HepG2 (cell line): Measurements from ENCODE around the gene SLC13A3. TPM values are rescaled to one million over a fixed set of nuclear protein-coding genes. Genes with fewer than 3 reads are reported as not detected.

Experiments
- ARID5B ChIP-seq: IDR thresholded peaks from 2 replicates; pipeline ENCODE4 v1.4.0; 2020; ENCODE audit warnings: mild to moderate bottlenecking, missing genetic modification reagents
- BORCS8-MEF2B ChIP-seq: sonication (generic); formaldehyde crosslinking; IDR thresholded peaks from 2 replicates; pipeline ENCODE4 v1.8.0; 2022; ENCODE audit warnings: mild to moderate bottlenecking, missing genetic modification reagents
- CCAR2 ChIP-seq: fragments of 200-400 bp; formaldehyde crosslinking; optimal IDR thresholded peaks from 2 replicates; pipeline ENCODE3; 2018; ENCODE audit warnings: low read depth, mild to moderate bottlenecking, low read length, moderate library complexity
- CENPBD1 ChIP-seq: sonication (generic); formaldehyde crosslinking; IDR thresholded peaks from 2 replicates; pipeline ENCODE4 v1.8.0; 2022; ENCODE audit warnings: missing genetic modification reagents, low read depth, mild to moderate bottlenecking, borderline replicate concordance
- CENPT ChIP-seq: sonication (generic); formaldehyde crosslinking; IDR thresholded peaks from 2 replicates; pipeline ENCODE4 v1.8.0; 2022; ENCODE audit warnings: low read depth, mild to moderate bottlenecking, moderate library complexity, missing genetic modification reagents
- ETV6 ChIP-seq: sonication (generic); formaldehyde crosslinking; conservative IDR thresholded peaks from 2 replicates; pipeline ENCODE4 v1.4.0; 2020; ENCODE audit warnings: missing genetic modification reagents
- FOXP1 ChIP-seq, 2 experiments: fragments of 450-650 bp in 1 of 2; IDR thresholded peaks; 2 replicates each; pipeline ENCODE4 v1.6.1; 2017 to 2018; ENCODE audit warnings: antibody characterized with exemption in 1 of 2
- GPN1 ChIP-seq: sonication (generic); formaldehyde crosslinking; IDR thresholded peaks from 2 replicates; pipeline ENCODE4 v1.5.1; 2020; ENCODE audit warnings: missing genetic modification reagents, borderline replicate concordance
- HNF4A ChIP-seq: sonication (generic); formaldehyde crosslinking; IDR thresholded peaks from 2 replicates; pipeline ENCODE4 v1.4.0; 2020; ENCODE audit warnings: missing genetic modification reagents
- HNRNPUL1 ChIP-seq: fragments of 200-400 bp; formaldehyde crosslinking; IDR thresholded peaks from 2 replicates; pipeline ENCODE4 v1.6.1; 2017; ENCODE audit warnings: low read depth, mild to moderate bottlenecking, low read length, moderate library complexity
- IKZF1 ChIP-seq: fragments of 450-650 bp; IDR thresholded peaks from 2 replicates; pipeline ENCODE4 v1.7.1; 2016
- JUND ChIP-seq: sonication (generic); formaldehyde crosslinking; IDR thresholded peaks from 2 replicates; pipeline ENCODE4 v1.8.0; 2022; ENCODE audit warnings: mild to moderate bottlenecking, missing genetic modification reagents
- NAIF1 ChIP-seq: sonication (generic); formaldehyde crosslinking; IDR thresholded peaks from 2 replicates; pipeline ENCODE4 v1.5.0; 2020; ENCODE audit warnings: mild to moderate bottlenecking, missing genetic modification reagents, borderline replicate concordance
- PHF20 ChIP-seq: sonication (generic); formaldehyde crosslinking; IDR thresholded peaks from 2 replicates; pipeline ENCODE4 v1.5.0; 2020; ENCODE audit warnings: mild to moderate bottlenecking, missing genetic modification reagents
- SATB2 ChIP-seq: sonication (generic); formaldehyde crosslinking; IDR thresholded peaks from 2 replicates; pipeline ENCODE4 v1.5.0; 2020; ENCODE audit warnings: missing genetic modification reagents
- SMC3 ChIP-seq: IDR thresholded peaks from 2 replicates; pipeline ENCODE4 v1.6.1; 2011; ENCODE audit warnings: low read length, improper control_type of control experiment
- SP140L ChIP-seq: sonication (generic); formaldehyde crosslinking; IDR thresholded peaks from 2 replicates; pipeline ENCODE4 v1.4.0; 2020; ENCODE audit warnings: missing genetic modification reagents, borderline replicate concordance
- TCF7 ChIP-seq: sonication (generic); IDR thresholded peaks from 2 replicates; pipeline ENCODE4 v1.6.1; 2016; ENCODE audit warnings: antibody characterized with exemption, low read depth
- ZC3H13 ChIP-seq: sonication (generic); formaldehyde crosslinking; IDR thresholded peaks from 2 replicates; pipeline ENCODE4 v1.8.1; 2023; ENCODE audit warnings: mild to moderate bottlenecking, missing genetic modification reagents, moderate library complexity
- ZNF12 ChIP-seq: sonication (generic); formaldehyde crosslinking; IDR thresholded peaks from 2 replicates; pipeline ENCODE4 v1.5.0; 2020; ENCODE audit warnings: missing genetic modification reagents
- ZNF234 ChIP-seq: sonication (generic); formaldehyde crosslinking; conservative IDR thresholded peaks from 2 replicates; pipeline ENCODE4 v1.5.1; 2020; ENCODE audit warnings: mild to moderate bottlenecking, missing genetic modification reagents
- ZNF292 ChIP-seq: sonication (generic); formaldehyde crosslinking; IDR thresholded peaks from 2 replicates; pipeline ENCODE4 v1.8.1; 2022; ENCODE audit warnings: mild to moderate bottlenecking, low read depth, missing genetic modification reagents, borderline replicate concordance
- ZNF546 ChIP-seq: sonication (generic); formaldehyde crosslinking; conservative IDR thresholded peaks from 2 replicates; pipeline ENCODE4 v1.8.1; 2023; ENCODE audit warnings: mild to moderate bottlenecking, missing genetic modification reagents
- ZNF839 ChIP-seq: sonication (generic); formaldehyde crosslinking; IDR thresholded peaks from 2 replicates; pipeline ENCODE4 v1.4.0; 2020; ENCODE audit warnings: missing genetic modification reagents, mild to moderate bottlenecking, borderline replicate concordance
- ZNF879 ChIP-seq: sonication (generic); formaldehyde crosslinking; IDR thresholded peaks from 2 replicates; pipeline ENCODE4 v1.8.1; 2023; ENCODE audit warnings: missing genetic modification reagents
- ZZZ3 ChIP-seq: sonication (generic); formaldehyde crosslinking; IDR thresholded peaks from 2 replicates; pipeline ENCODE4 v1.4.0; 2020; ENCODE audit warnings: missing genetic modification reagents, mild to moderate bottlenecking, borderline replicate concordance
- polyA plus RNA-seq, 8 experiments: library from polyadenylated mRNA; depleted of rRNA in 3 of 8; stranded (reverse) in 7 of 8; unstranded in 1 of 8; fragments of >200 nt; fragmentation: Illumina TruSeq in 4 of 8; extraction: Trizol in 4 of 8; gene quantifications; 2 replicates each; pipeline versions ENCODE4 v1.2.1 to v1.2.3, GENCODE V29; 2011 to 2016; ENCODE audit warnings: low read depth in 4 of 8, missing spikeins in 1 of 8, mixed read lengths in 1 of 8; ENCODE audit not compliant: insufficient read depth in 1 of 8
- total RNA-seq, 5 experiments: library from RNA; depleted of rRNA; stranded (reverse); fragments of >200 nt; fragmentation: Illumina TruSeq; extraction: Trizol; gene quantifications; 2 replicates each; pipeline ENCODE4 v1.2.3, GENCODE V29; 2016; ENCODE audit warnings: low read depth in 1 of 5

SLC13A3 gene
- total and polyA plus RNA-seq, 2 of the 13 experiments (the other 11 are each of a cell fraction or from before 2014, with no cell fraction given) = 66.5 to 76.0 TPM

- TF ChIP-seq ZNF234 (CRISPR knock-in tag) (peak; percentile 75; the same call in 1 of the 2 replicates), SATB2 (CRISPR knock-in tag) (no peak), ZNF879 (CRISPR knock-in tag) (no peak), BORCS8-MEF2B (CRISPR knock-in tag) (peak; percentile 59; the same call in 1 of the 2 replicates), NAIF1 (no peak), TCF7 (peak; percentile 93), ETV6 (CRISPR knock-in tag) (peak; percentile 90; the same call in 1 of the 2 replicates), IKZF1 (no peak), ZNF292 (CRISPR knock-in tag) (peak; percentile 85), ARID5B (CRISPR knock-in tag) (peak; percentile 94), GPN1 (CRISPR knock-in tag) (no peak), CCAR2 (peak; percentile 93), SP140L (no peak; the same call in 1 of the 2 replicates), HNF4A (CRISPR knock-in tag) (peak; percentile 90), CENPBD1 (CRISPR knock-in tag) (no peak), ZC3H13 (CRISPR knock-in tag) (no peak; the same call in 1 of the 2 replicates), ZZZ3 (CRISPR knock-in tag) (no peak; the same call in 1 of the 2 replicates), ZNF546 (CRISPR knock-in tag) (no peak), JUND (CRISPR knock-in tag) (peak; percentile 52), FOXP1 (IDR thresholded peaks at IDR 0.05) (peak; percentile 81), FOXP1 (CRISPR knock-in tag; IDR thresholded peaks at IDR 0.05) (peak; percentile 65), HNRNPUL1 (no peak), PHF20 (CRISPR knock-in tag) (no peak), SMC3 (no peak; the same call in 1 of the 2 replicates), CENPT (CRISPR knock-in tag) (no peak), ZNF12 (CRISPR knock-in tag) (0 out of 2 replicates have a peak, but pooled peaks have one; percentile 49), ZNF839 (CRISPR knock-in tag) (0 out of 2 replicates have a peak, but pooled peaks have one; percentile 39)
These were observed 23.2 kb upstream of the SLC13A3 start (continued) for GRCh38 chr20:46674253-46675083.
